K562 (cell line): ENCODE measurements around the gene PPP1CA. TPM values are rescaled to one million over a fixed set of nuclear protein-coding genes. Genes with fewer than 3 reads are reported as not detected.

Experiments
- CBFA2T2 ChIP-seq: fragments of 450-650 bp; conservative IDR thresholded peaks from 2 replicates; pipeline ENCODE4 v1.6.1; 2017; ENCODE audit warnings: mild to moderate bottlenecking
- ETV1 ChIP-seq: fragments of 450-650 bp; conservative IDR thresholded peaks from 2 replicates; pipeline ENCODE4 v1.6.1; 2016; ENCODE audit warnings: missing genetic modification characterization, control low read depth, low read depth, missing compliant biosample characterization
- ETV5 ChIP-seq: sonication (generic); formaldehyde crosslinking; IDR thresholded peaks from 2 replicates; pipeline ENCODE4 v1.4.0; 2020; ENCODE audit warnings: low read depth, mild to moderate bottlenecking, missing genetic modification reagents
- HMG20A ChIP-seq: fragments of 450-650 bp; formaldehyde crosslinking; conservative IDR thresholded peaks from 2 replicates; pipeline ENCODE4 v1.4.0; 2020; ENCODE audit warnings: mild to moderate bottlenecking, mixed read lengths
- KAT7 ChIP-seq: sonication (generic); formaldehyde crosslinking; IDR thresholded peaks from 2 replicates; pipeline ENCODE4 v1.8.0; 2022; ENCODE audit warnings: missing genetic modification reagents, mild to moderate bottlenecking, borderline replicate concordance
- MCM5 ChIP-seq: fragments of 450-650 bp; IDR thresholded peaks from 2 replicates; pipeline ENCODE4 v1.6.1; 2016; ENCODE audit warnings: low read depth
- NUFIP1 ChIP-seq: fragments of 450-650 bp; IDR thresholded peaks from 2 replicates; pipeline ENCODE4 v1.6.1; 2018; ENCODE audit not compliant: partially characterized antibody
- POU5F1 ChIP-seq: fragments of 150-350 bp; IDR thresholded peaks from 2 replicates; pipeline ENCODE4 v1.6.1; 2014; ENCODE audit warnings: borderline replicate concordance, low read length, low read depth, mild to moderate bottlenecking; ENCODE audit not compliant: partially characterized antibody
- PTBP1 ChIP-seq: fragments of 200-400 bp; formaldehyde crosslinking; IDR thresholded peaks from 2 replicates; pipeline ENCODE4 v1.6.1; 2017; ENCODE audit warnings: low read depth, low read length
- SIX5 ChIP-seq, 2 experiments: IDR thresholded peaks; 2 replicates each; pipeline ENCODE4 v1.6.1; 2011; ENCODE audit warnings: low read length in 2 of 2, borderline replicate concordance in 1 of 2, low read depth in 1 of 2, mild to moderate bottlenecking in 1 of 2, moderate library complexity in 1 of 2; ENCODE audit not compliant: insufficient read depth in 1 of 2
- TAF1 ChIP-seq: IDR thresholded peaks from 2 replicates; pipeline ENCODE4 v1.6.1; 2011; ENCODE audit warnings: mild to moderate bottlenecking, low read length, moderate library complexity; ENCODE audit not compliant: insufficient read depth, control insufficient read depth, severe bottlenecking; ENCODE audit errors: extremely low read depth
- ZNF143 ChIP-seq: sonication (generic); formaldehyde crosslinking; IDR thresholded peaks from 2 replicates; pipeline ENCODE4 v1.9.0; 2022; ENCODE audit warnings: mild to moderate bottlenecking, missing genetic modification reagents
- ZNF165 ChIP-seq: fragments of 250-450 bp; sonication (Bioruptor Pico); IDR thresholded peaks from 2 replicates; pipeline ENCODE4 v1.4.0; 2020; ENCODE audit warnings: borderline replicate concordance
- ZNF263 ChIP-seq: sonication (generic); formaldehyde crosslinking; IDR thresholded peaks from 2 replicates; pipeline ENCODE4 v1.8.0; 2022; ENCODE audit warnings: mild to moderate bottlenecking, missing genetic modification reagents, borderline replicate concordance
- polyA plus RNA-seq, 8 experiments: library from polyadenylated mRNA; depleted of rRNA in 4 of 8; stranded (reverse) in 5 of 8; unstranded in 3 of 8; fragments of >200 nt; fragmentation: Nextera tagmentation in 2 of 8; fragmentation: Illumina TruSeq in 1 of 8; extraction: Ambion mirVana in 2 of 8; extraction: Trizol in 1 of 8; gene quantifications; 2 replicates each; pipeline versions ENCODE4 v1.2.1 to v1.2.3, GENCODE V29; 2011 to 2014; ENCODE audit warnings: inconsistent platforms in 1 of 8, missing spikeins in 1 of 8
- total RNA-seq, 7 experiments: library from RNA; depleted of rRNA in 6 of 7; stranded (reverse); fragments of >200 nt in 6 of 7; fragmentation: Illumina TruSeq in 2 of 7; extraction: Trizol in 2 of 7; gene quantifications; 2 replicates each; pipeline versions ENCODE4 v1.2.1 to v1.2.3, GENCODE V29; 2011 to 2021; ENCODE audit warnings: low replicate concordance in 1 of 7
- TF ChIP-seq, protein P1 (sequence below): fragments of 250-450 bp; sonication (Bioruptor Pico); IDR thresholded peaks from 2 replicates; pipeline ENCODE4 v1.5.0; 2020; ENCODE audit warnings: mild to moderate bottlenecking
- TF ChIP-seq, protein P2 (sequence below): fragments of 150-350 bp; conservative IDR thresholded peaks from 2 replicates; pipeline ENCODE4 v1.6.1; 2014; ENCODE audit warnings: low read length
- TF ChIP-seq, protein P3 (sequence below): fragments of 450-650 bp; formaldehyde crosslinking; IDR thresholded peaks from 2 replicates; pipeline ENCODE4 v1.4.0; 2020; ENCODE audit warnings: mild to moderate bottlenecking, moderate library complexity
- TF ChIP-seq, protein P4 (sequence below): sonication (generic); formaldehyde crosslinking; IDR thresholded peaks from 2 replicates; pipeline ENCODE4 v1.9.0; 2022; ENCODE audit warnings: mild to moderate bottlenecking, missing genetic modification reagents
- TF ChIP-seq, protein P5 (sequence below): fragments of 250-450 bp; sonication (Bioruptor Pico); IDR thresholded peaks from 2 replicates; pipeline ENCODE4 v1.4.0; 2020; ENCODE audit warnings: borderline replicate concordance

PPP1CA gene
- total and polyA plus RNA-seq, 9 of the 15 experiments (the other 6 are each of a cell fraction or from before 2014, with no cell fraction given): 18.2 to 242 (median 188) TPM

DNA sequence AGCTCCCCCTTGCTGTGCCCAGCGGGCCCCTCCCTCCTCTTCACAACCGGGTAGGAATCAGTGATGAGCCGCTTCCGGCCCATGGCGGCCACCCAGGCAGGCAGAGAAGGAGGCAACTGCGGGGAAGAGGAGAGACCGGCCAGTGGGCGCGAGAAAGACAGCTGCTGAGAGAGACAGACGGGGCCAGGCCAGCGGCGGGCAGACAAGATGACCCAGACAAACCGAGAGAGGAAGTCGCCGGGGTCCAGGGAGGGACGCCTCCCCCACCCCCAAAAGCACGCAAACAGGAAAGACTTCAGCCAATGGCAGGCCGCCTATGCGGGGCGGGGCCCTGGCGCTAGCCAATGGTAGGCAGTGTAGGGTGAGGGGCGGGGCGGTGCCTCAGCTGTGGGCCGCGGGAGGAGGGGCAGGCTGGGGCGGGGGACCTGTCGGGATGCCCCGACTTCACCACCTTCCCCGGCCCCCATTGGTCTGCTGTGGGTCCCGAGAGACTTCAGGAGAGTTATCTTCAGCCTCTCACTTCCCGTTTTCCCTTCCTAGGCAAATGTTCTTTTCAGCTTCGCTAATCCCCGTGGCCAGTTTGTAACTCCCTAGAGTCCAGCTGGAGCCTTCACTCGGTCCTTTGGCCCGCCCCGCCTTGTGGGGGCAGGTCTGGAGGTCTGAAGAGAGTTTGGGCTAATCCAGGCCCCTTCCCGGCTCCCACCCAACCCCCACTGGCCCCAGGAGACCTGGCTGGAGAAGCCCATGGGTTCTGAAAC, 48.2 kb downstream of the PPP1CA start, which contains the start of gene POLD4 (continued):
- TF ChIP-seq, protein P1, sequence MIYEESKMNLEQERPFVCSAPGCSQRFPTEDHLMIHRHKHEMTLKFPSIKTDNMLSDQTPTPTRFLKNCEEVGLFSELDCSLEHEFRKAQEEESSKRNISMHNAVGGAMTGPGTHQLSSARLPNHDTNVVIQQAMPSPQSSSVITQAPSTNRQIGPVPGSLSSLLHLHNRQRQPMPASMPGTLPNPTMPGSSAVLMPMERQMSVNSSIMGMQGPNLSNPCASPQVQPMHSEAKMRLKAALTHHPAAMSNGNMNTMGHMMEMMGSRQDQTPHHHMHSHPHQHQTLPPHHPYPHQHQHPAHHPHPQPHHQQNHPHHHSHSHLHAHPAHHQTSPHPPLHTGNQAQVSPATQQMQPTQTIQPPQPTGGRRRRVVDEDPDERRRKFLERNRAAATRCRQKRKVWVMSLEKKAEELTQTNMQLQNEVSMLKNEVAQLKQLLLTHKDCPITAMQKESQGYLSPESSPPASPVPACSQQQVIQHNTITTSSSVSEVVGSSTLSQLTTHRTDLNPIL: no peak
- no peak for TF ChIP-seq HMG20A
- peak; percentile 74 for TF ChIP-seq TAF1
- TF ChIP-seq SIX5 (IDR thresholded peaks at IDR 0.05; ENCODE audit: borderline replicate concordance in 1 of 2, insufficient read depth in 1 of 2, low read depth in 1 of 2, low read length in 2 of 2): no peak
- TF ChIP-seq, protein P2, sequence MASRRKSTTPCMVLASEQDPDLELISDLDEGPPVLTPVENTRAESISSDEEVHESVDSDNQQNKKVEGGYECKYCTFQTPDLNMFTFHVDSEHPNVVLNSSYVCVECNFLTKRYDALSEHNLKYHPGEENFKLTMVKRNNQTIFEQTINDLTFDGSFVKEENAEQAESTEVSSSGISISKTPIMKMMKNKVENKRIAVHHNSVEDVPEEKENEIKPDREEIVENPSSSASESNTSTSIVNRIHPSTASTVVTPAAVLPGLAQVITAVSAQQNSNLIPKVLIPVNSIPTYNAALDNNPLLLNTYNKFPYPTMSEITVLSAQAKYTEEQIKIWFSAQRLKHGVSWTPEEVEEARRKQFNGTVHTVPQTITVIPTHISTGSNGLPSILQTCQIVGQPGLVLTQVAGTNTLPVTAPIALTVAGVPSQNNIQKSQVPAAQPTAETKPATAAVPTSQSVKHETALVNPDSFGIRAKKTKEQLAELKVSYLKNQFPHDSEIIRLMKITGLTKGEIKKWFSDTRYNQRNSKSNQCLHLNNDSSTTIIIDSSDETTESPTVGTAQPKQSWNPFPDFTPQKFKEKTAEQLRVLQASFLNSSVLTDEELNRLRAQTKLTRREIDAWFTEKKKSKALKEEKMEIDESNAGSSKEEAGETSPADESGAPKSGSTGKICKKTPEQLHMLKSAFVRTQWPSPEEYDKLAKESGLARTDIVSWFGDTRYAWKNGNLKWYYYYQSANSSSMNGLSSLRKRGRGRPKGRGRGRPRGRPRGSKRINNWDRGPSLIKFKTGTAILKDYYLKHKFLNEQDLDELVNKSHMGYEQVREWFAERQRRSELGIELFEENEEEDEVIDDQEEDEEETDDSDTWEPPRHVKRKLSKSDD: no peak
- TF ChIP-seq KAT7 (CRISPR knock-in tag): no peak
- TF ChIP-seq ETV1 (tag): peak; percentile 84
- peak; percentile 78; the same call in 1 of the 2 replicates for TF ChIP-seq ETV5
- TF ChIP-seq, protein P3, sequence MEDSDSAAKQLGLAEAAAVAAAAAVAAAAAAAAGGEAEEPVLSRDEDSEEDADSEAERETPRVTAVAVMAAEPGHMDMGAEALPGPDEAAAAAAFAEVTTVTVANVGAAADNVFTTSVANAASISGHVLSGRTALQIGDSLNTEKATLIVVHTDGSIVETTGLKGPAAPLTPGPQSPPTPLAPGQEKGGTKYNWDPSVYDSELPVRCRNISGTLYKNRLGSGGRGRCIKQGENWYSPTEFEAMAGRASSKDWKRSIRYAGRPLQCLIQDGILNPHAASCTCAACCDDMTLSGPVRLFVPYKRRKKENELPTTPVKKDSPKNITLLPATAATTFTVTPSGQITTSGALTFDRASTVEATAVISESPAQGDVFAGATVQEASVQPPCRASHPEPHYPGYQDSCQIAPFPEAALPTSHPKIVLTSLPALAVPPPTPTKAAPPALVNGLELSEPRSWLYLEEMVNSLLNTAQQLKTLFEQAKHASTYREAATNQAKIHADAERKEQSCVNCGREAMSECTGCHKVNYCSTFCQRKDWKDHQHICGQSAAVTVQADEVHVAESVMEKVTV: 0 out of 2 replicates have a peak, but pooled peaks have one; percentile 7
- TF ChIP-seq, protein P4, sequence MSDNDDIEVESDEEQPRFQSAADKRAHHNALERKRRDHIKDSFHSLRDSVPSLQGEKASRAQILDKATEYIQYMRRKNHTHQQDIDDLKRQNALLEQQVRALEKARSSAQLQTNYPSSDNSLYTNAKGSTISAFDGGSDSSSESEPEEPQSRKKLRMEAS (CRISPR knock-in tag): no peak
- no peak for TF ChIP-seq MCM5
- no peak for TF ChIP-seq POU5F1
- TF ChIP-seq CBFA2T2: no peak
- TF ChIP-seq, protein P5, sequence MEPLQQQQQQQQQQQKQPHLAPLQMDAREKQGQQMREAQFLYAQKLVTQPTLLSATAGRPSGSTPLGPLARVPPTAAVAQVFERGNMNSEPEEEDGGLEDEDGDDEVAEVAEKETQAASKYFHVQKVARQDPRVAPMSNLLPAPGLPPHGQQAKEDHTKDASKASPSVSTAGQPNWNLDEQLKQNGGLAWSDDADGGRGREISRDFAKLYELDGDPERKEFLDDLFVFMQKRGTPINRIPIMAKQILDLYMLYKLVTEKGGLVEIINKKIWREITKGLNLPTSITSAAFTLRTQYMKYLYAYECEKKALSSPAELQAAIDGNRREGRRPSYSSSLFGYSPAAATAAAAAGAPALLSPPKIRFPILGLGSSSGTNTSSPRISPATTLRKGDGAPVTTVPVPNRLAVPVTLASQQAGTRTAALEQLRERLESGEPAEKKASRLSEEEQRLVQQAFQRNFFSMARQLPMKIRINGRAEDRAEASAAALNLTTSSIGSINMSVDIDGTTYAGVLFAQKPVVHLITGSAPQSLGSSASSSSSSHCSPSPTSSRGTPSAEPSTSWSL (CRISPR knock-in tag): 0 out of 2 replicates have a peak, but pooled peaks have one; percentile 59
- no peak for TF ChIP-seq NUFIP1
- TF ChIP-seq ZNF165 (CRISPR knock-in tag): peak; percentile 91
- 0 out of 2 replicates have a peak, but pooled peaks have one; percentile 44 for TF ChIP-seq ZNF263 (CRISPR knock-in tag)
- TF ChIP-seq PTBP1: no peak
- TF ChIP-seq ZNF143: no peak
